ENCODE data around the gene AP5Z1. TPM values are rescaled to one million over a fixed set of nuclear protein-coding genes. Genes with fewer than 3 reads are reported as not detected.

AP5Z1 gene
- total RNA-seq, 1 donor from 2014 or later: 36.9 TPM

DNA sequence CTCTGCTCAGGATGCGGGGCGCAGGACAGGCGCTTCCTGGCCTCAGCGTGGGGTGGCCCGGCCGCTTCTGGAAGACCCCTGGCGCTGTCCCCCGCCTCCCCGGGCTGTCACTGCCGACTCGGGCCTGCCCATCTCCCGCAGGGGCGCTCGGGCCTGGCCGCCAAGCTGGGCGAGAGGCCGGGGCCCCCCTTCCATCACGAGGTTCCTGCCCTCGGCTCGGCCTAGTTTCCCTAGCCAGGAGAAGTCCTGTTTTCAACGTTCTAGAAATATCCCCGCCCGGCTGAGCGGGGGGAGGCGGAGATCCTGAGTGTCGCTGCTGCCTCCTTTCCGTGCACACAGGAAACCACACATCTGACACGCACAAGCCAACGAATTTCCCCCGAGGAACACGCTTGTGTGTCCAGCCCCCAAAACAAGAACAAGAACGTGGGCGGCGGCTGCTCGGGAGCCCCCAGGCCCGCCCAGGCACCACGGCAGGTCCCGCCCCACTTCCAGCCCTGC is 33.7 kb downstream of the AP5Z1 start:
- no peak overlapping the region for H3K4me3 Mint-ChIP-seq
- no peaks in the 10 kb centered on the region for H3K9me3 Mint-ChIP-seq
- H3K36me3 Mint-ChIP-seq: peaks cover 10% of the 10 kb centered on the region
- DNase-seq (ENCODE audit: extremely low spot score, unreplicated experiment): no peak
- H3K27me3 Mint-ChIP-seq: peaks cover 23% of the 10 kb centered on the region
- H3K4me1 Mint-ChIP-seq (ENCODE audit: unreplicated experiment): peaks cover 1% of the 10 kb centered on the region
- H3K27ac Mint-ChIP-seq: no peak overlapping the region
- TF ChIP-seq, protein P1, sequence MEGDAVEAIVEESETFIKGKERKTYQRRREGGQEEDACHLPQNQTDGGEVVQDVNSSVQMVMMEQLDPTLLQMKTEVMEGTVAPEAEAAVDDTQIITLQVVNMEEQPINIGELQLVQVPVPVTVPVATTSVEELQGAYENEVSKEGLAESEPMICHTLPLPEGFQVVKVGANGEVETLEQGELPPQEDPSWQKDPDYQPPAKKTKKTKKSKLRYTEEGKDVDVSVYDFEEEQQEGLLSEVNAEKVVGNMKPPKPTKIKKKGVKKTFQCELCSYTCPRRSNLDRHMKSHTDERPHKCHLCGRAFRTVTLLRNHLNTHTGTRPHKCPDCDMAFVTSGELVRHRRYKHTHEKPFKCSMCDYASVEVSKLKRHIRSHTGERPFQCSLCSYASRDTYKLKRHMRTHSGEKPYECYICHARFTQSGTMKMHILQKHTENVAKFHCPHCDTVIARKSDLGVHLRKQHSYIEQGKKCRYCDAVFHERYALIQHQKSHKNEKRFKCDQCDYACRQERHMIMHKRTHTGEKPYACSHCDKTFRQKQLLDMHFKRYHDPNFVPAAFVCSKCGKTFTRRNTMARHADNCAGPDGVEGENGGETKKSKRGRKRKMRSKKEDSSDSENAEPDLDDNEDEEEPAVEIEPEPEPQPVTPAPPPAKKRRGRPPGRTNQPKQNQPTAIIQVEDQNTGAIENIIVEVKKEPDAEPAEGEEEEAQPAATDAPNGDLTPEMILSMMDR (conservative IDR thresholded peaks at IDR 0.05): no peak

GRCh38 chr7:4809666-4810065 is 34.2 kb downstream of the AP5Z1 start:
- TF ChIP-seq, protein P1 (conservative IDR thresholded peaks at IDR 0.05): no peak
- Mint-ChIP-seq H3K4me3 (no peak overlapping the region), H3K36me3 (peaks cover 10% of the 10 kb centered on the region), H3K9me3 (no peaks in the 10 kb centered on the region), H3K27me3 (peaks cover 22% of the 10 kb centered on the region), H3K27ac (no peak overlapping the region), H3K4me1 (ENCODE audit: unreplicated experiment) (peaks cover 3% of the 10 kb centered on the region)
- no peak for DNase-seq (ENCODE audit: extremely low spot score, unreplicated experiment)

- peaks cover 10% of the 10 kb centered on the region for H3K36me3 Mint-ChIP-seq
- DNase-seq (ENCODE audit: extremely low spot score, unreplicated experiment): no peak
- no peak overlapping the region for H3K27ac Mint-ChIP-seq
- peaks cover 10% of the 10 kb centered on the region for H3K27me3 Mint-ChIP-seq
- TF ChIP-seq, protein P1 (conservative IDR thresholded peaks at IDR 0.05): no peak
- no peaks in the 10 kb centered on the region for H3K9me3 Mint-ChIP-seq
- peaks cover 4% of the 10 kb centered on the region for H3K4me1 Mint-ChIP-seq (ENCODE audit: unreplicated experiment)
- H3K4me3 Mint-ChIP-seq: no peak overlapping the region
These were observed 39.0 kb downstream of the AP5Z1 start for GRCh38 chr7:4814433-4814832.

DNA sequence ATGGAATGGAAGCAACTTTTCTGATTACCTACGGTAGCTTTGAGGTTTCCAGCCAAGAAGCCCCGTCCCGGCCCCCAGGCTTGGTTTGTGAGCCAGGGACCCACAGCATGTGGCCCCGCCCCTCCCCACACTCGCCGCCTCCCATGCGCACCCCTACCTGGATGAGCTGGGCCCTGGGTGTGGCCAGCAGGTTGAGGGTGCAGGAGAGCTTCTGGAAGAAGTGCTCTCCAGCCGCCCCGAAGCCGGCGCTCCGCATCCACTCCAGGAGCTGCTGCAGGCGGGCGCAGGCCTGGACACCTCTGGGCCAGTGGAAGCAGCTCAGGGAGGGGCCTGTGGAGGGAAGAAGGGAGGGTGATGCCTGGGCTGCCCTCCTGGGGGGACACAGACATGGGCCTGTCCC is 39.7 kb downstream of the AP5Z1 start:
- peaks cover 8% of the 10 kb centered on the region for H3K4me1 Mint-ChIP-seq (ENCODE audit: unreplicated experiment)
- H3K36me3 Mint-ChIP-seq: peaks cover 10% of the 10 kb centered on the region
- no peak overlapping the region for H3K4me3 Mint-ChIP-seq
- TF ChIP-seq, protein P1 (conservative IDR thresholded peaks at IDR 0.05): no peak
- no peak for DNase-seq (ENCODE audit: extremely low spot score, unreplicated experiment)
- no peaks in the 10 kb centered on the region for H3K9me3 Mint-ChIP-seq
- peaks cover 10% of the 10 kb centered on the region for H3K27me3 Mint-ChIP-seq
- no peak overlapping the region for H3K27ac Mint-ChIP-seq

DNA sequence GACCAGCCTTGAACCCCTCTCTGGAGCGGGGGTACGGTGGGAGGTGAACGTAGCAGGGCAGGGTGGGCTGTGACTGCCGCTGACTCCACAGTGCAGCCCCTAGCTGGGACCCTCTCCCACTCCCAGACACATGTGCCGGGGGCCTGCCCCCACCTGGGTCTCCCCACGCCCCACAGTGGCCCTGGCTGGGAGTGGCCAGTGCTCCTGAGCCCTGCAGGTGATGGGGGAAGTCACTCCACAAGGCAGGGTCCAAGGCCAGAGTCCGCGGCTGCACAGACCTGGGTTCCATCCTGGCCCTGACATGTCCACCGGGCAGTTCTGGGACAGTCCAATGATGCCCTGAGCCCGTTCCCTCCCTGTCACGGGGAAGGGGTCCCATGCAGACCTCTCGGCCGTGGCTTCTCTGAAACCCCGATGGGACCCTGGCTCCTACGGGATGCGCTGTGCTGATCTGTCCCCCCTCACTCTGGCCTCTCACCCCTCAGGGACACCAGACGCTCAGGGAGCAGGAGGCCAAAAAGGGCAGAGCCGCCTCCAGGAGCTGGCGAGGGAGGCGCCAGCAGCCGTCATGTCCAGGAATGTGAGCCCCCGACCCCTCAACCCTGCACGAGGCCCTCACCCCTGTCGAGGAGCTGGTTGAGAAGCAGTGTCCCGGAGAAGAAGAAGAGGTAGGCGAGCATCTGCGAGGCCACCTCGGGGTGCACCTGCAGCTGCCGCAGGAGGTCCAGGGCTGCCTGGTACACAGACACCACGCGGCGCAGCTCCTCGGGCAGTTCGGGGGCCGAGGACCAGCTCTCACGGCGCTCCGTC is 40.4 kb downstream of the AP5Z1 start:
- Mint-ChIP-seq H3K4me1 (ENCODE audit: unreplicated experiment) (peaks cover 8% of the 10 kb centered on the region), H3K36me3 (peaks cover 10% of the 10 kb centered on the region), H3K27ac (no peak overlapping the region), H3K9me3 (no peaks in the 10 kb centered on the region), H3K4me3 (no peak overlapping the region), H3K27me3 (peaks cover 10% of the 10 kb centered on the region)
- DNase-seq (ENCODE audit: extremely low spot score, unreplicated experiment): no peak
- TF ChIP-seq, protein P1 (conservative IDR thresholded peaks at IDR 0.05): no peak
